T-cell (primary cell): ENCODE measurements around the gene SPACA9. TPM values are rescaled to one million over a fixed set of nuclear protein-coding genes. Genes with fewer than 3 reads are reported as not detected.

Experiments used
- ATAC-seq, 4 experiments: fragments of 200-7000 bp in 3 of 4; fragments of 150-1000 bp in 1 of 4; cut with Tn5 transposase; replicated peaks in 1 of 4; 1 replicate in 3 of 4; 2 replicates in 1 of 4; pipeline ENCODE4 v1.10.0; 2021; ENCODE audit warnings: moderate library complexity in 3 of 4, mild to moderate bottlenecking in 2 of 4, moderate number of reproducible peaks in 1 of 4
- CTCF ChIA-PET, 2 donors: fragments of 300-600 bp; sonication (Branson Sonifier 250); formaldehyde crosslinking; loops; one replicate each; lab custom pipeline; 2022; ENCODE audit warnings: antibody characterized with exemption in 2 of 2; lab: Charles Lee
- POLR2A ChIA-PET, 2 donors: fragments of 300-600 bp; sonication (Branson Sonifier 250); formaldehyde crosslinking; loops; one replicate each; lab custom pipeline; 2022; ENCODE audit warnings: antibody characterized with exemption in 2 of 2; lab: Charles Lee
- DNase-seq, 35 experiments: peaks; one replicate each; pipeline versions ENCODE4 v3.0.0 to v3.0.0-alpha.2; 2013 to 2023
- H3K27ac ChIP-seq: one replicate; pipeline ENCODE4 v1.5.1; 2013; ENCODE audit warnings: low read length
- H3K27me3 ChIP-seq, 2 experiments: replicated peaks in 1 of 2; 1 replicate in 1 of 2; 2 replicates in 1 of 2; pipeline versions ENCODE4 v1.6.1 to v1.7.0; 2013; ENCODE audit warnings: low read length in 1 of 2, mixed read lengths in 1 of 2; ENCODE audit not compliant: control insufficient read depth in 2 of 2, insufficient read depth in 2 of 2; ENCODE audit errors: extremely low read depth in 1 of 2
- H3K36me3 ChIP-seq, 2 donors: 1 replicate in 1 of 2; 2 replicates in 1 of 2; pipeline versions ENCODE4 v1.6.1 to v1.7.0; 2013; ENCODE audit warnings: low read length in 1 of 2; ENCODE audit not compliant: control insufficient read depth in 2 of 2, insufficient read depth in 1 of 2; ENCODE audit errors: extremely low read depth in 1 of 2
- H3K4me1 ChIP-seq, 2 experiments: 1 replicate in 1 of 2; 2 replicates in 1 of 2; pipeline versions ENCODE4 v1.6.1 to v1.7.0; 2013; ENCODE audit warnings: low read length in 2 of 2, mixed read lengths in 1 of 2; ENCODE audit not compliant: insufficient read depth in 2 of 2, control insufficient read depth in 1 of 2; ENCODE audit errors: extremely low read depth in 1 of 2
- H3K4me3 ChIP-seq, 2 donors: 1 replicate in 1 of 2; 2 replicates in 1 of 2; pipeline versions ENCODE4 v1.5.1 to v1.7.0; 2013; ENCODE audit warnings: mild to moderate bottlenecking in 2 of 2, low read length in 1 of 2, moderate library complexity in 1 of 2; ENCODE audit not compliant: control insufficient read depth in 1 of 2; ENCODE audit errors: extremely low read depth in 1 of 2
- H3K9me3 ChIP-seq: 2 replicates; pipeline ENCODE4 v1.7.0; 2013
- H3K27ac Mint-ChIP-seq, 2 donors: one replicate each; pipeline ENCODE4 v1.8.0; 2020 to 2021; ENCODE audit warnings: mild to moderate bottlenecking in 2 of 2, mixed read lengths in 2 of 2
- H3K27me3 Mint-ChIP-seq, 2 donors: one replicate each; pipeline ENCODE4 v1.8.0; 2021 to 2022; ENCODE audit warnings: mixed read lengths in 2 of 2
- H3K36me3 Mint-ChIP-seq: one replicate; pipeline ENCODE4 v1.8.0; 2021; ENCODE audit warnings: mixed read lengths
- H3K4me1 Mint-ChIP-seq, 3 donors: one replicate each; pipeline ENCODE4 v1.8.0; 2020 to 2022; ENCODE audit warnings: mixed read lengths in 3 of 3, mild to moderate bottlenecking in 1 of 3
- H3K4me3 Mint-ChIP-seq, 3 donors: one replicate each; pipeline ENCODE4 v1.8.0; 2020 to 2022; ENCODE audit warnings: mild to moderate bottlenecking in 3 of 3, mixed read lengths in 3 of 3, moderate library complexity in 3 of 3
- H3K9me3 Mint-ChIP-seq, 3 donors: one replicate each; pipeline ENCODE4 v1.8.0; 2020 to 2022; ENCODE audit warnings: mixed read lengths in 3 of 3
- WGBS: methylation state at CpG from one replicate; pipeline ENCODE4 v1.1.5; 2013; ENCODE audit warnings: missing lambda C conversion rate; ENCODE audit not compliant: insufficient coverage; 5-methylcytosine and 5-hydroxymethylcytosine counted together
- total RNA-seq, 35 experiments: library from RNA in 6 of 35; stranded (reverse) in 6 of 35; fragments of 120-200 nt in 1 of 35; gene quantifications; one replicate each; pipeline versions ENCODE4 v1.2.1 to v1.2.4 and lab custom pipeline; 2013 to 2026

The SPACA9 gene
- total RNA-seq, 5 donors from 2014 or later (not counting 1 experiment from before 2014, with no cell fraction given): 1.2 to 2.5 (median 2.0) TPM

DNA sequence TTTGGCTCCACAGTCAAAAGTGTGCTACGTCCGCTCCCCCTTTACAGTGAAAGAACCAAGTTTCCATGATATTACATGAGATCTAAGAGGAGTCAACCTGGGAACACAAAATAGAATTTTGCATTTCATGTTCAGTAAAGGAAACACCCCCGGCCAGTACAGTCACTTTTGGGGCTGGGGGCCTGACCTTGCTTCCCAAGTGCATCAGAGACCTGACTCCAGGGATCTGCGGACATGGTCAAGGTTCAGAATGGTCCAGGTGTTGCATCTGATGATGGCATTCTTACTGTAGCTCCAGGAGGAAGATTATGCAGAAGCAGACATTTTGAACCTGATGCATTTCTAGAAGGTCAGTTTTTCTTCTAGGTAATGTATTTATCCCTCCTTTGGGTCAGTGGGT lies 40.4 kb upstream of the SPACA9 start:
- Mint-ChIP-seq H3K4me3 (no peak overlapping the region), H3K9me3 (no peaks in the 10 kb centered on the region), H3K4me1 (no peaks in the 10 kb centered on the region), H3K36me3 (no peaks in the 10 kb centered on the region), H3K27me3 (peaks cover 2 to 13% of the 10 kb centered on the region in 2 donors), H3K27ac (no peak overlapping the region)
- DNase-seq (no peak), ATAC-seq (no peak)
- H3K27me3 ChIP-seq: peaks cover 0 to 10% of the 10 kb centered on the region in 2 experiments
- WGBS: 83% methylated on average over 2 of the region's 4 CpGs
- no peak overlapping the region for H3K4me3 ChIP-seq
- CTCF ChIA-PET: no interaction called here
- H3K9me3 ChIP-seq: no peaks in the 10 kb centered on the region
- H3K36me3 ChIP-seq: no peaks in the 10 kb centered on the region
- no peak overlapping the region for H3K27ac ChIP-seq
- H3K4me1 ChIP-seq: no peaks in the 10 kb centered on the region
- POLR2A ChIA-PET: no interaction called here

DNA sequence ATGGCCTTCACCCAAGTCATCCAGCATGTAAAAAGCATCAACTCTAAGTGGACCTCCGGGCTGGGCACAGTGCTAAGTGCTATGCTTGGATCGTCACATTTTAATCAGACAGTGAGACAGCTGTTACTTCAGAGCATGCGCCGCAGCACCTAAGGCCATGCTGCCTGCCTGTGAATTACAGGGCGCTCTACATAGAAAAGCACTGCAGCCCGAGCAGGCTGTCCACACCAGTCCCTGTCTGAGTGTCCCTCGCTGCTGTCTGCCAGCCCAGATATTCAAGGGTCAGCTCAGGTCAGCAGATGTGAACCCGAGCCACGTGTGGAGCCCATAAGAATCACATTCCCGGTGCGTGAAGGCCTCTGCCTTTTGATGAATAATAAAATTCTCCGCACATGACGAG lies 37.7 kb upstream of the SPACA9 start:
- H3K4me1 ChIP-seq: no peaks in the 10 kb centered on the region
- Mint-ChIP-seq H3K36me3 (no peaks in the 10 kb centered on the region), H3K27me3 (peaks cover 0 to 6% of the 10 kb centered on the region in 2 donors), H3K4me1 (no peaks in the 10 kb centered on the region), H3K27ac (no peak overlapping the region), H3K4me3 (no peak overlapping the region), H3K9me3 (no peaks in the 10 kb centered on the region)
- H3K4me3 ChIP-seq: no peak overlapping the region
- H3K27me3 ChIP-seq: peaks cover 0 to 3% of the 10 kb centered on the region in 2 experiments
- no peaks in the 10 kb centered on the region for H3K9me3 ChIP-seq
- DNase-seq: no peak
- CTCF ChIA-PET: no interaction called here
- no peak for ATAC-seq
- no peak overlapping the region for H3K27ac ChIP-seq
- 87% methylated on average over 13 of the region's 13 CpGs for WGBS
- H3K36me3 ChIP-seq: no peaks in the 10 kb centered on the region
- POLR2A ChIA-PET: no interaction called here

DNA sequence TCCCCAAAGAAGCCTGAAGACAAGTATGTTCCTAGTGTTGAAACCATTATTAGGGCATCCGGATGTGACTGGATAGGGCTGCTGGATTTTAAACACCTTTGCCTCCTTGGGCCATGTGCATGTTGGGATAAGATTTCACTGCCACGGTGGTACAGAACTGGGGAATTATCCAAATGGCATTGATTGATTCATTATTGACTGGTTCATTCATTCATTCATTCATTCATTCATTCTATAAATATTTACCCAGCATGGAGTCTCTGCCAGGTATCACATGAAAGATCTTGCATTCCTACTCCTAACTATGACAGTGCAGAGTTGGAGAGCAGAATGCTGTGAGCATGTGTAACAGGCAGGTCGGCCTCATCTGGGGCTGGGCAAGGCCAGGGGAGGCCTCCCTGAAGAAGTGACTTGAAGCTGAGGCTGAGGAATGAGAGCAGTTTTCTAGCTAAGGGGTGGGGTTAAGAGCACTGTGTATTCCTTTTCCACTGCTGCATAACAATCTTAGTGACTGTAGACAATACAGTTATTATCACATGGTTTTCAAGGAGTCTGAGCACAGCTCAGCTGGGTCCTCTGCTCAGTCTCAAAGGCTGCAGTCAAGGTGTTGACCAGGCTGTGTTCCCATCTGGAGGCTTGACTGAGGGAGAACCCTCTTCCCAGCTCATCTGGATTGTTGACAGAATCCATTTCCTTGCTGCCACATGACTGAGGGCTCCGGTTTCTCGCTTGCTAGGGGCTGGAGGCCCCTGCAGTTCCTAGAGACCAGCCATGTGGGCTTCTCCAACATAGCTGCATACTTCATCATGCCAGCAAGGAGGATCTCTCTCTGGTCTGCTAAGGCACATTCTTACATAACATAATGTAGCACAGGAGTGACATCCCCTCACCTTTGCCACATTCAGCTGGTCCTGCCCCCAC lies 36.3 kb upstream of the SPACA9 start:
- Mint-ChIP-seq H3K36me3 (no peaks in the 10 kb centered on the region), H3K9me3 (no peaks in the 10 kb centered on the region)
- CTCF ChIA-PET: no interaction called here

DNA sequence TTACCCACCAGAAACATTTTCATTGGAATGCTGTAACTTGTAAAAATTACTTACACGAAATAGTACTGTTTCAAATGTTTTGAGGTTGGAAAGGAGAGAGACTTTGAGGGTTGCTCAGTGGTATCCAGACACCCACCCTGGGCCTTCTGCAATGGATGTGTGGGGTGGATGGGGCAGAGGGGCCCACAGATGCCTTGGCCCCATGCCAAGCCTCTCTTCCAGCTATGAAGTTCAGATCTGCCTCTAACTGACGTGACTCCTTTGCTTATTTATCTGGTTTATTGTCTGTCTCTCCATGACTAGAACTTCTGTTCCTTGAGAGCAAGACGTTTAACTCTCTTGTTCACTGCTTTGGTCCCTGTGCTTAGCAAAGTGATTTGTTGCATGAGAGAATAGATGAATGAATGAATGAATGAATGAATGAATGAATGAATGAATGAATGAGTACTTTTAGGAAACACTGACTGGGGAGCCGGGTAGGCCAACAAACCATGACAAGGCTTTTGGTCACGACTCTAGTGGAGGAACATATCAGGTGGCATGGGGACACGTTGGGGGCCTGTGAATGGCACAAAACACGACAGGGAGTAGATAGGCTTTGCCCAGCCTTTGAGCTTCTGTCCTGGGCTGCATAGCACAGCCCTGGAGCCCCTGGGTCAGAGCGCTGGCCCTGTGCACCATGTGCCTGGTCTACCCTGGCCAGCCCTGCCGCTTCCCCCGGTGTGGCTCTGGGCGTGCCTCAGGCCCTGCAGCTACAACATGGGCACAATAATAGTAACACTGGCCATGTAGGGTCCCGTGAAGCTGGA lies 32.4 kb upstream of the SPACA9 start:
- no peaks in the 10 kb centered on the region for H3K9me3 Mint-ChIP-seq
- no peak overlapping the region for H3K27ac Mint-ChIP-seq
- no peaks in the 10 kb centered on the region for H3K36me3 Mint-ChIP-seq
- ChIA-PET POLR2A (no interaction called here), CTCF (no interaction called here)
- Histone ChIP-seq H3K27me3 (peaks cover 0 to 8% of the 10 kb centered on the region in 2 experiments), H3K36me3 (no peaks in the 10 kb centered on the region), H3K4me1 (peaks cover 7 to 21% of the 10 kb centered on the region in 2 experiments), H3K27ac (no peak overlapping the region), H3K4me3 (no peak overlapping the region), H3K9me3 (no peaks in the 10 kb centered on the region)
- ATAC-seq: no peak
- H3K4me1 Mint-ChIP-seq: peaks cover 9 to 23% (median 16%) of the 10 kb centered on the region in 3 donors
- 76% methylated on average over 10 of the region's 12 CpGs for WGBS
- DNase-seq: no peak
- peaks cover 0 to 2% of the 10 kb centered on the region in 2 donors for H3K27me3 Mint-ChIP-seq
- H3K4me3 Mint-ChIP-seq: no peak overlapping the region

More for the DNA sequence above, 36.3 kb upstream of the SPACA9 start:
- Mint-ChIP-seq H3K4me1 (no peaks in the 10 kb centered on the region), H3K4me3 (no peak overlapping the region), H3K27me3 (peaks cover 0 to 4% of the 10 kb centered on the region in 2 donors), H3K27ac (no peak overlapping the region)
- no peak overlapping the region for H3K4me3 ChIP-seq
- H3K27ac ChIP-seq: no peak overlapping the region
- peaks cover 0 to 3% of the 10 kb centered on the region in 2 experiments for H3K27me3 ChIP-seq
- POLR2A ChIA-PET: no interaction called here
- H3K36me3 ChIP-seq: no peaks in the 10 kb centered on the region
- H3K9me3 ChIP-seq: no peaks in the 10 kb centered on the region
- ATAC-seq (no peak), DNase-seq (no peak)
- 100% methylated on average over 3 of the region's 5 CpGs for WGBS
- no peaks in the 10 kb centered on the region for H3K4me1 ChIP-seq

DNA sequence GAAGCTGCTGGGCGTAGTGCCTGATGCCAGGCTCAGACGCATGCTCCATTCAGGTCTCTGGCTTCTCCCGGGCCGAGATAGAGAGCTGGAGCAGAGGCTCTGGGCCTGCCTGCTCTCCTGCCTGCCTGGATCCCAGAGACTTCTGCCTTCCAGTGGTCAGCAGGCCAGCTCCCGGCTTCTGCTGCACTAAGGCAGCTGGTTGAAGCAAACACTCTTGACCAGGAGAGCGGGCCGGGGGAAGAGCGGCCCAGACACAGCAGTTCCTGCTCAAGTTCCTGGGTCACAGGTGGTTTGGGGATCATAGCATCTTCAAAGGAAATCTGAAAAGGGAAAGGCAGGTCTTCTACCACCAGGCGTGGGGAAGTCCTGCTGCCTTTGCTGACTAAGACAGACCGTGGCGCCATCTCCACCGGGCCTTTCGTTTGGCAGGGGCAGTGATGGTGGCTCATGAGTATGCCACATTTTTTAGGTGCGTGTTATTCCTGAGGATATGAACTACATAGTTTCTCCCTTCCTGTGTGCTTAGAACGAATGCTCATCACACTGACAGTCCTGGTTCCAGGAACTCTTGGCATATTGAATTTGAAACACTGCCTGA lies 31.7 kb upstream of the SPACA9 start:
- Mint-ChIP-seq H3K4me1 (peaks cover 9 to 28% (median 16%) of the 10 kb centered on the region in 3 donors), H3K27ac (no peak overlapping the region), H3K36me3 (no peaks in the 10 kb centered on the region), H3K27me3 (peaks cover 0 to 2% of the 10 kb centered on the region in 2 donors), H3K9me3 (no peaks in the 10 kb centered on the region), H3K4me3 (no peak overlapping the region)
- no peaks in the 10 kb centered on the region for H3K36me3 ChIP-seq
- peaks cover 0 to 10% of the 10 kb centered on the region in 2 experiments for H3K27me3 ChIP-seq
- peaks cover 13 to 24% of the 10 kb centered on the region in 2 experiments for H3K4me1 ChIP-seq
- DNase-seq (no peak), ATAC-seq (no peak)
- POLR2A ChIA-PET: no interaction called here
- H3K27ac ChIP-seq: no peak overlapping the region
- H3K4me3 ChIP-seq: no peak overlapping the region
- H3K9me3 ChIP-seq: no peaks in the 10 kb centered on the region
- WGBS: 84% methylated on average over 12 of the region's 15 CpGs
- CTCF ChIA-PET: no interaction called here
